GM21423 (cell line): ENCODE measurements around the gene RCBTB1.
"Not testable (repeated sequence)": the region's sequence is repeated elsewhere in the genome, so short reads cannot be mapped to it uniquely, and the experiment has no call there.

Experiments
- ATAC-seq: cut with Tn5 transposase; IDR thresholded peaks from one replicate; pipeline ENCODE4 v1.9.1; 2021; ENCODE audit warnings: mild to moderate bottlenecking, moderate library complexity; ENCODE audit not compliant: unreplicated experiment

Gene RCBTB1

GRCh38 chr13:49585220-49586157 is at the start of gene RCBTB1:
TSS of gene RCBTB1 (minus strand) at chr13:49585558. CDS start at chr13:49567279, 18,279 bp downstream.
- ATAC-seq: peak; percentile 91

DNA sequence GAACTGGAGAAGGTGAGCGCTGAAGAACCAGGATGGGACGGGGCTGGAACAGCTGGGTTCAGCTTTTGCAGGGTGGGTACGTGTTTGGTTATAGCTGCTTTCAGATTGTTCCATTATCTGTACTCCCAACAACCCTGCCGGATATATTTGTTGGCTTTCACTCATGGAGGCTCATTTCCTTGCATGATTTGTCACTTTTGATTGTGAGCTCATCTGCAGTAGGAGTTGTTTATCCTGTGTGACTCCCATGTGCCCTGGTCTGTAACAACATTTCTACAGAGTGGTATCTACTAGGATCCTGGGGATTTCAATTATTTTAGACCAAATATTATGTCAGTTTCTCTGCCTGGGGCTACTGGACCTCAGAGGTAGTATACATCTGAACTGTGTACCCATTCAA is 48.4 kb upstream of the RCBTB1 start:
- no peak for ATAC-seq

GRCh38 chr13:49632156-49632555 is 46.8 kb upstream of the RCBTB1 start:
- no peak for ATAC-seq

DNA sequence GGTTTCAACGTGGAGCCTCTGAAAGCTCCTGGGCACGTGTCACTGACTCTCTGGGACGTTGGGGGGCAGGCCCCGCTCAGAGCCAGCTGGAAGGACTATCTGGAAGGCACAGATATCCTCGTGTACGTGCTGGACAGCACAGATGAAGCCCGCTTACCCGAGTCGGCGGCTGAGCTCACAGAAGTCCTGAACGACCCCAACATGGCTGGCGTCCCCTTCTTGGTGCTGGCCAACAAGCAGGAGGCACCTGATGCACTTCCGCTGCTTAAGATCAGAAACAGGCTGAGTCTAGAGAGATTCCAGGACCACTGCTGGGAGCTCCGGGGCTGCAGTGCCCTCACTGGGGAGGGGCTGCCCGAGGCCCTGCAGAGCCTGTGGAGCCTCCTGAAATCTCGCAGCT is 45.2 kb upstream of the RCBTB1 start:
- no peak for ATAC-seq

GRCh38 chr13:49629947-49630346 is 44.6 kb upstream of the RCBTB1 start:
- no peak for ATAC-seq

DNA sequence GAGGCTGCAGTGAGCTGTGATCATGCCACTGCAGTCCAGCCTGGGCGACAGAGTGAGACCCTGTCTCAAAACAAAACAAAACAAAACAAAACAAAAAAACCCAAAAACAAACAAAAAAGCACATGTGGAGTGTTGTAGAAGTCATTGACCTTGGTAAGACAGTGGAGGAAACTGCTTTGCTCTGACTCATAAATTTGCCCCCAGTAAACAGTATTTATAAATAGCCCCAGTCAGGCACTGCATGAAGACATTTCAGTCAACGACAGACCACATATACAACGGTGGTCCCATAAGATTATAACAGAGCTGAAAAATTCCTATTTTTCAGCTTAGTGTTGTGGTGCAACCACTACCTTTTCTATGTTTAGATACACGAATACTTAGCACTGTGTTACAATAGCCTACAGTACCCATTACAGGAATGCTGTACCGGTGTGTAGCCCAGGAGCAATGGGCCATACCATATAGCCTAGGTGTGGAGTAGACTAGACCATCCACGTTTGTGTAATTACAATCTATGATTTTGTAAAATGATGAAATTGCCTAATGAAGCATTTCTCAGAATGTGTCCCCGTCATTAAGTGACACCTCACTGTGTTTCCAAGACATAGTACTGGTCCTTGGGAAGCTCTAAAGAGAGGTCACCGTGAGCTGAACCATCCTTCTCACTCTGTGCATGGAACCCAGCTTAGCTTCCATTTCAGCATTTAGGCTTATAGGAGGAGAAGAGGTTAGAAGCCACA is 44.0 kb upstream of the RCBTB1 start:
- ATAC-seq: no peak

GRCh38 chr13:49627831-49628652 is 42.7 kb upstream of the RCBTB1 start, which contains the start of gene ARL11:
TSS of gene ARL11 (plus strand) at chr13:49628507. CDS start at chr13:49630448, 1,941 bp downstream.
- peak; percentile 94 for ATAC-seq

DNA sequence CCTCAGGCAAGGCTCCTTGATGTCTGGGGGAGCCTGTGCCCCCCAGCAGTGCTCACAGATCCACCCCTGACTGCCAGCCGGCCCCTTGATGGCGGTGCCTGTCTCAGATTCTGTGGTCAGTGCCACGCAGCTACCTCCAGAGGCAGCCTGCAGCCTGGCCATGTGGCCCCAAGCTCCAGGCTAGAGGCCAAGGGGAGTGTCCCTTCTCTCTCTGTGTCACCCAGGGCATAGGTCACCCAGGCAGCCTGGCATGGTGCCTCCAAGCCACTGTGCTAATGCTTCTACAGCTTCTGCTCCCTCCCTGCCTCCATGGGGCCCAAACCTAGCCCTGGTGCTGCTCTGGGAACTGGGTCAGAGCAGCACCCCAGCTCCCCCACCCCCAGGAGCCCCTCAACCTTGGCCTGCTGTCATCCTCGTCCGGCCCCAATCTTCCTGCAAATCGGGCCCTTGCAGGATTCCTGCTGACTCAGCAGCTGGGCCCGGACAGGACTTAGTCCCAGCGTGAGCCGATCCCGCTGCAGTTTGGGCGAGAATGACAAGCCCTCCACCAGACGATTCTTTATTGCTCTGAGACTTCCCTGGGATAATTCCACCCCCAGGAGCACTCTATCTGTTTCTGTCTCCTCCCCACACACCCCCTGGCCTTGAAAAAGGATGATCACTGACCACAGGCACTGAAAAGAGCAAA is 40.2 kb upstream of the RCBTB1 start:
- ATAC-seq: no peak

DNA sequence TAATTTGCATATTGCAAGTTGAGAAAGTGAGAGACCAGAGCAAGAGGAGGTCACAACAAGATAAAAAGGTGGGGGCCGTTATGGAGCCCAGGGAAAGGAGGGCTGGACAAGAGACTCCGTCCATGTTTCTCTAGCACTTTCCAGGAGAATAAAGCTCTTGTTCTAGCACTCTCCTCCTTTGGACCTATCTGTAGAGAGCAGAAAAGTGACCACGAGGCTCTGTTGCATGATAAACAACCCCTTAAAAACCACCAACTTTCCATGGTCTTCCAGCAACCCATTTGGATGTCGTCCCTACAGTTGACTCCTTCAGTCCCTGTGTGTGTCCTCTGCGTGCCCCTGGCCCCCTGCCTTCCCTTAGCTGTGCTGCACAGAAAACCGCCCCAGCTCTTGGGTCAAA is 38.9 kb upstream of the RCBTB1 start:
- no peak for ATAC-seq

- no peak for ATAC-seq
These were observed 37.0 kb upstream of the RCBTB1 start for GRCh38 chr13:49622174-49622946.

GRCh38 chr13:49620170-49620621 is 34.8 kb upstream of the RCBTB1 start:
- peak; percentile 83 for ATAC-seq

DNA sequence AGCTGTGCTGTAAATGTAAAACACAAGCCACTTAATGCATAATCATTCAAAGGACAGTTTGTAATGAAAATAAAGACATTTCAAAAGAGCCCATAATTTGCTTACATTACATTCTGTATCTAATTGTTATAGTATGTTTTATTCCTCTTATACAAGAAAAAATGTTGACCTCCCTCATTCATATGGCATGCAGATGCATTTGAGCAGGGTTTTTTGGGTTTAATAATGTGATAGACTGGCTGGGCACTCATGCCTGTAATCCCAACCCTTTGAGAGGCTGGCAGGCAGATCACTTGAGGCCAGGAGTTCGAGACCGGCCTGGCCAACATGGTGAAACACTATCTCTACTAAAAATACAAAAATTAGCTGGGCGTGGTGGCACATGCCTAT is 31.3 kb upstream of the RCBTB1 start:
- no peak for ATAC-seq

DNA sequence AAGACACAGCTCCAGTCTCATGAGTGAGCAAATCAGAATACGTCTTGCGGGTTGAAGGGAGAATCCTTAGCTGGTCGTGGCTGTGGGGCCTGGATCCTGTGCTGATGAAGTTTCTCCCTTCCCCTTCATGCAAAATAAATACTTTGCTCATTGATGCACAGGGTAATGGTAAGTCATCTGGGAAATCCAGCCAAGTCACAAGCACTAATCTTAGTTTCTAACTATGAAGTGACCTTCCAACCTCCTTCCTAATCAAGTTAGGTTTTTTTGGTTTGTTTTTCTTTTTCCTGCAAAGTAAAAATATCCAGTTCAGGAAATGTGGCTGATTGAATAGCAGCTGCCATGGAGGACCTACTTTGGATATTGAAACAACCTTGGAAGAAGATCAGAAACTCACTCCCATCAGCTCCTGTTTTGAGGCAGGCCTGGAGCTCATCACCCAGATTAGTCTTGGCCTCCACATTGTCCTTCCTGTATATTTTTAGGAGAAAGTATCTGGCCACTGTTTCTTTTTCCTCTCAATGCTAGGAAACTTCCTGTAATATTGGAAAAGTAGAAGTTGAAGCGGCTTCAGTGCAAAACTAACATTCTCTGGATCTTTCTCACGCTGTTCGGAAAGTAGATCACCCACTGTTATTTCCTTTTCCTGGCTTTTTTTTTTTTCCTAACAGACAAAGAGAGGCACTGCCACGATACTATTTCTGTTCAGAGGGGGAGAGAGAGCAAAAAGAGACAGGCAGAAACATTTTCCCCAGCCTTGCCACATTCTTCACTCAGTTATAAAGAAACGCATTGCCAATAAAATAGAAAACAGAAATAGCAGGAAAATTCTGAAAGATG is 30.7 kb upstream of the RCBTB1 start:
- no peak for ATAC-seq

- ATAC-seq: not testable (repeated sequence)
These were observed 26.7 kb upstream of the RCBTB1 start for GRCh38 chr13:49612042-49612441.

GRCh38 chr13:49610176-49610575 is 24.8 kb upstream of the RCBTB1 start:
- no peak for ATAC-seq

DNA sequence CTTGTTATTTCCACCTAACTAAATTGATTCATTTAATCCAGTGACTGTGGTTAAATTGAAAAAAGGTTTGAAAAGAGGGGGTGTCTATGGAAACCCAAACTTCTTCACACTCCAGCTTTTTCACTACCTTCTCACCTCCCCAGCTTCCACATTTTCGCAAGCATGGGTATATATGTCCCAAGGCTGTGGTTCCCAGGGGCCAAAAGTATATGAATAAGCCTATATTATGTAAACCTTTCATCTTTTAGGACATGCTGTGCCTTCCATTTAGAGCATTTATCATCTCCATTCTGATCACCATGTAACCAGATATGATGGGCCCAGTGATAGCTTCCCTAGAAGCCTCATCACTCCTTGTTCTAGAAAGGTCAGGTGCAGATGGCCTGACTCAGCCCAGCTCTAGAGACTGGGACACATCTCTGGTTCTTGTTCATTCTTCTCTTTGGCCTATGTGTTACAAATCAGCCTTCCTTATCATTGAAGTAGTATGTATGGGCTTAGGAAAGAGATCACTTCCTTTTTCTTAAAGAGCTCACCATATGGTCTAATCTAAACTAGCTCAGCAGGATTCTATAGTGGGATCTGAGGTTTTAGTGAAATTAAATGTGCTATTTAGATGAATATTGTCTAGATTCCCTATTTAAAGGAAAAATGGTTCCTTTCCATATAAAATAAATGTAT is 23.4 kb upstream of the RCBTB1 start:
- ATAC-seq: no peak

- ATAC-seq: no peak
These were observed 22.4 kb upstream of the RCBTB1 start for GRCh38 chr13:49607761-49608160.
